Measurements from ENCODE around the gene DPP6. TPM values are rescaled to one million over a fixed set of nuclear protein-coding genes. Genes with fewer than 3 reads are reported as not detected.

DPP6 gene
- total RNA-seq, 2 experiments from 2014 or later, result not detected

GRCh38 chr7:154875297-154875696 is 823.1 kb downstream of the DPP6 start:
- TF ChIP-seq CTCF (IDR thresholded peaks at IDR 0.05), result no peak
- Histone ChIP-seq H3K27me3 (ENCODE audit: control insufficient read depth in 1 of 2, insufficient read depth in 2 of 2, low read length in 2 of 2) (no peaks in the 10 kb centered on the region), H3K4me3 (ENCODE audit: low read length) (no peak overlapping the region), H3K27ac (ENCODE audit: low read depth in 1 of 2, low read length in 2 of 2) (no peak overlapping the region), H3K9me3 (ENCODE audit: control insufficient read depth in 1 of 2, insufficient read depth in 1 of 2, low read length in 2 of 2) (peaks cover 0 to 8% of the 10 kb centered on the region in 2 experiments), H3K4me1 (ENCODE audit: insufficient read depth, low read length) (no peaks in the 10 kb centered on the region), H3K36me3 (ENCODE audit: insufficient read depth, low read length) (no peaks in the 10 kb centered on the region)
- no peak overlapping the region for H3K4me3 Mint-ChIP-seq
- H3K27me3 Mint-ChIP-seq, result peaks cover 38% of the 10 kb centered on the region
- DNase-seq (no peak), ATAC-seq (ENCODE audit: poor library complexity) (no peak)
- CTCF ChIA-PET, result no interaction called here
- H3K4me1 Mint-ChIP-seq (ENCODE audit: low read depth), result no peaks in the 10 kb centered on the region
- no peaks in the 10 kb centered on the region for H3K36me3 Mint-ChIP-seq (ENCODE audit: low read depth)
- POLR2A ChIA-PET, result no interaction called here
- no peaks in the 10 kb centered on the region for H3K9me3 Mint-ChIP-seq
- intact Hi-C loops (cut with DNase I, micrococcal nuclease), result no loop called here
- H3K27ac Mint-ChIP-seq, result no peak overlapping the region

DNA sequence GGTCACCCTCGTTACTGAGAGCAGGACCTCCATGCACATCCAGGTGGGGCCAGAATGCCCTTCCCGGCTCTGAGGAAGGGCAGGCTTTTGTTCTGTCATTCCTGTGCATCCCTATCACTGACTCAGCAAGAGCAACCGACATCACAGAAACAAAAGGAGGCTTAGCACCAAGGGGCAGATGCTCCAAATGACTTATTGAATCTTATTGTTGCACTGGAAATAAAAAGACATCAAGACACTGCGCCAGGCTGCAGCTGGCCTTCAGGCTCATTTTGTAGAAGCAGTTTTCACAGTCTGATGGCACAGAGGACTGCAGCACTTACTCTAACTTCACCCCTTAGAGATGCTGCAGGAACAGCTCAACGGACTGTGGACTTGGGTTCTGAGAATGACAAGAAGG is 824.3 kb downstream of the DPP6 start:
- no peak for DNase-seq
- no peaks in the 10 kb centered on the region for H3K9me3 Mint-ChIP-seq
- H3K4me3 Mint-ChIP-seq, result no peak overlapping the region
- H3K27me3 Mint-ChIP-seq, result peaks cover 32% of the 10 kb centered on the region
- H3K27ac Mint-ChIP-seq, result no peak overlapping the region
- no peak overlapping the region for H3K4me3 ChIP-seq (ENCODE audit: low read length)
- H3K4me1 Mint-ChIP-seq (ENCODE audit: low read depth), result no peaks in the 10 kb centered on the region
- H3K27me3 ChIP-seq (ENCODE audit: control insufficient read depth in 1 of 2, insufficient read depth in 2 of 2, low read length in 2 of 2), result no peaks in the 10 kb centered on the region
- intact Hi-C loops (cut with DNase I, micrococcal nuclease), result no loop called here
- no peak for TF ChIP-seq CTCF (IDR thresholded peaks at IDR 0.05)
- no peak overlapping the region for H3K27ac ChIP-seq (ENCODE audit: low read depth in 1 of 2, low read length in 2 of 2)
- no peaks in the 10 kb centered on the region for H3K36me3 Mint-ChIP-seq (ENCODE audit: low read depth)
- peaks cover 0 to 8% of the 10 kb centered on the region in 2 experiments for H3K9me3 ChIP-seq (ENCODE audit: control insufficient read depth in 1 of 2, insufficient read depth in 1 of 2, low read length in 2 of 2)
- no peaks in the 10 kb centered on the region for H3K4me1 ChIP-seq (ENCODE audit: insufficient read depth, low read length)
- no peaks in the 10 kb centered on the region for H3K36me3 ChIP-seq (ENCODE audit: insufficient read depth, low read length)
- POLR2A ChIA-PET, result no interaction called here
- CTCF ChIA-PET, result no interaction called here
- ATAC-seq (ENCODE audit: poor library complexity), result no peak

GRCh38 chr7:154877031-154877430 is 824.8 kb downstream of the DPP6 start:
- ATAC-seq (ENCODE audit: poor library complexity) (no peak), DNase-seq (no peak)
- intact Hi-C loops (cut with DNase I, micrococcal nuclease), result no loop called here
- Mint-ChIP-seq H3K27me3 (peaks cover 26% of the 10 kb centered on the region), H3K9me3 (no peaks in the 10 kb centered on the region), H3K4me3 (no peak overlapping the region), H3K27ac (no peak overlapping the region), H3K36me3 (ENCODE audit: low read depth) (no peaks in the 10 kb centered on the region), H3K4me1 (ENCODE audit: low read depth) (no peaks in the 10 kb centered on the region)
- Histone ChIP-seq H3K27me3 (ENCODE audit: control insufficient read depth in 1 of 2, insufficient read depth in 2 of 2, low read length in 2 of 2) (no peaks in the 10 kb centered on the region), H3K36me3 (ENCODE audit: insufficient read depth, low read length) (no peaks in the 10 kb centered on the region), H3K4me1 (ENCODE audit: insufficient read depth, low read length) (no peaks in the 10 kb centered on the region), H3K4me3 (ENCODE audit: low read length) (no peak overlapping the region), H3K27ac (ENCODE audit: low read depth in 1 of 2, low read length in 2 of 2) (no peak overlapping the region), H3K9me3 (ENCODE audit: control insufficient read depth in 1 of 2, insufficient read depth in 1 of 2, low read length in 2 of 2) (peaks cover 0 to 8% of the 10 kb centered on the region in 2 experiments)
- POLR2A ChIA-PET, result no interaction called here
- CTCF ChIA-PET, result no interaction called here
- no peak for TF ChIP-seq CTCF (IDR thresholded peaks at IDR 0.05)

All from CD4-positive, alpha-beta T cell (primary cell).